ENCODE measurements around the gene TBC1D9B. TPM values are rescaled to one million over a fixed set of nuclear protein-coding genes. Genes with fewer than 3 reads are reported as not detected.

The TBC1D9B gene
- total and polyA plus RNA-seq, 2 of the 13 experiments (the other 11 are each of a cell fraction or from before 2014, with no cell fraction given): 35.0 to 50.0 TPM

- Histone ChIP-seq H3K4me3 (replicated peaks in 1 of 3; ENCODE audit: insufficient read depth in 1 of 3, low read depth in 2 of 3, low read length in 3 of 3) (no peak overlapping the region), H3K4me2 (ENCODE audit: low read depth, low read length) (no peak overlapping the region), H3K4me1 (ENCODE audit: insufficient read depth, low read length) (peaks cover 21% of the 10 kb centered on the region), H3K79me2 (ENCODE audit: insufficient read depth, low read length) (no peaks in the 10 kb centered on the region), H2AFZ (ENCODE audit: low read length) (no peak overlapping the region), H3K36me3 (replicated peaks in 1 of 2; ENCODE audit: control insufficient read depth in 1 of 2, insufficient read depth in 2 of 2, low read length in 2 of 2) (peaks cover 38 to 68% of the 10 kb centered on the region in 2 experiments), H3K27me3 (ENCODE audit: control insufficient read depth in 1 of 2, insufficient read depth in 2 of 2, low read length in 2 of 2) (no peaks in the 10 kb centered on the region), H4K20me1 (ENCODE audit: insufficient read depth, low read length) (peaks cover 23% of the 10 kb centered on the region; the same call in 1 of the 2 replicates), H3K9me3 (ENCODE audit: low read length) (no peaks in the 10 kb centered on the region), H3K9ac (ENCODE audit: insufficient read depth, low read depth, low read length) (no peak overlapping the region), H3K27ac (ENCODE audit: extremely low read length, insufficient read depth, low read length) (no peak overlapping the region)
- 94% methylated on average over 3 of the region's 3 CpGs for WGBS (ENCODE audit: low lambda C conversion rate)
- DNase-seq (ENCODE audit: low spot score): no peak
- POLR2A ChIA-PET: interaction anchor here (1.4 to 1.5 kb wide), 2 partner anchors 8 to 23 kb away, joined by 4 read pairs; no protein-coding TSS in a partner anchor
- TF ChIP-seq TFDP2 (CRISPR knock-in tag; IDR thresholded peaks at IDR 0.05) (no peak), ATF4 (CRISPR knock-in tag; IDR thresholded peaks at IDR 0.05) (no peak), SIN3B (IDR thresholded peaks at IDR 0.05; ENCODE audit: low read length) (no peak), NFYB (CRISPR knock-in tag; IDR thresholded peaks at IDR 0.05) (no peak), RBFOX2 (IDR thresholded peaks at IDR 0.05; ENCODE audit: low read depth, low read length) (peak; percentile 21; the same call in 1 of the 2 replicates), TFAP4 (IDR thresholded peaks at IDR 0.05; ENCODE audit: borderline replicate concordance, low read depth) (no peak), PRDM10 (CRISPR knock-in tag; IDR thresholded peaks at IDR 0.05; ENCODE audit: low read depth) (no peak), POLR2AphosphoS5 (IDR thresholded peaks at IDR 0.05; ENCODE audit: low read depth, low read length) (0 out of 2 replicates have a peak, but pooled peaks have one; percentile 11), ZNF672 (CRISPR knock-in tag; IDR thresholded peaks at IDR 0.05) (no peak), POLR2G (IDR thresholded peaks at IDR 0.05; ENCODE audit: low read depth, low read length) (peak; percentile 14; the same call in 1 of the 2 replicates)
- no TSS peak for BruUV-seq (replicated peaks)
- CTCF ChIA-PET (ENCODE audit: low intra/inter-chr PET ratio, low total read pairs): no interaction called here
- in situ Hi-C loops (cut with HindIII; ENCODE audit: extremely low pct_ligation_motif_present, low pct_unique_long_range_greater_than_20kb): no loop called here
- ATAC-seq: no peak
- intact Hi-C loops (cut with micrococcal nuclease; ENCODE audit: unreplicated experiment): no loop called here
- no peak for FAIRE-seq
Observed at GRCh38 chr5:179833709-179834070, 74.0 kb downstream of the TBC1D9B start.

Measured in HepG2 (cell line).